GM13976 (cell line): ENCODE measurements around the gene ATP8A1.

ENCODE experiments used
- DNase-seq: peaks from one replicate; pipeline ENCODE4 v3.0.0; 2012; ENCODE audit warnings: low spot score
- CTCF ChIP-seq: IDR thresholded peaks from 2 replicates; pipeline ENCODE4 v1.5.1; 2012; ENCODE audit warnings: borderline replicate concordance, mild to moderate bottlenecking; ENCODE audit not compliant: insufficient read depth; ENCODE audit errors: extremely low read depth, missing control alignments, control extremely low read depth
- in situ Hi-C: fragments of 300-500 bp; cut with MboI; formaldehyde crosslinking; loops from one replicate; pipeline ENCODE4 v1.12.0; 2022; ENCODE audit warnings: low sequenced_read_pairs, mixed read lengths, inconsistent platforms; ENCODE audit not compliant: unreplicated experiment

The ATP8A1 gene

GRCh38 chr4:42646999-42647541 is 9.8 kb downstream of the ATP8A1 start:
- in situ Hi-C loops = no loop called here
- TF ChIP-seq CTCF = no peak
- DNase-seq = no peak

- in situ Hi-C loops = no loop called here
- no peak for DNase-seq
- no peak for TF ChIP-seq CTCF
Measured at GRCh38 chr4:42646013-42646784, 10.7 kb downstream of the ATP8A1 start.

GRCh38 chr4:42644897-42645296 is 12.0 kb downstream of the ATP8A1 start:
- no peak for TF ChIP-seq CTCF
- in situ Hi-C loops = no loop called here
- DNase-seq = no peak

GRCh38 chr4:42643685-42644084 is 13.2 kb downstream of the ATP8A1 start:
- DNase-seq = peak; percentile 51
- in situ Hi-C loops = no loop called here
- TF ChIP-seq CTCF = no peak

- DNase-seq = no peak
- in situ Hi-C loops = no loop called here
- no peak for TF ChIP-seq CTCF
Measured at GRCh38 chr4:42642845-42643615, 13.9 kb downstream of the ATP8A1 start.

GRCh38 chr4:42642101-42642797 is 14.7 kb downstream of the ATP8A1 start:
- DNase-seq = no peak
- no peak for TF ChIP-seq CTCF
- in situ Hi-C loops = no loop called here
